Suprapubic skin (tissue), 4 donors: ENCODE measurements around the gene FRYL. TPM values are rescaled to one million over a fixed set of nuclear protein-coding genes. Genes with fewer than 3 reads are reported as not detected.
"Not testable (repeated sequence)": the region's sequence is repeated elsewhere in the genome, so short reads cannot be mapped to it uniquely, and the experiment has no call there.

Experiments used
- DNase-seq, 2 donors: peaks; one replicate each; pipeline ENCODE4 v3.0.0-alpha.2; 2019; ENCODE audit warnings: low spot score in 2 of 2
- H3K27ac ChIP-seq: fragments of 200-600 bp; sonication (generic); one replicate; pipeline ENCODE4 v1.5.1; 2019
- H3K27me3 ChIP-seq: fragments of 200-600 bp; sonication (generic); one replicate; pipeline ENCODE4 v1.5.1; 2019
- H3K36me3 ChIP-seq: fragments of 200-600 bp; sonication (generic); one replicate; pipeline ENCODE4 v1.5.1; 2019
- H3K4me1 ChIP-seq: fragments of 200-600 bp; sonication (generic); one replicate; pipeline ENCODE4 v1.5.1; 2019
- H3K4me3 ChIP-seq: fragments of 200-600 bp; sonication (generic); one replicate; pipeline ENCODE4 v1.5.1; 2019; ENCODE audit warnings: mild to moderate bottlenecking
- H3K9me3 ChIP-seq: fragments of 200-600 bp; sonication (generic); one replicate; pipeline ENCODE4 v1.5.1; 2019
- EP300 ChIP-seq: sonication (generic); formaldehyde crosslinking; IDR thresholded peaks from one replicate; pipeline ENCODE4 v1.6.1; 2017; ENCODE audit warnings: antibody characterized with exemption
- POLR2A ChIP-seq, 2 donors: fragments of 450-650 bp; IDR thresholded peaks; one replicate each; pipeline ENCODE4 v1.6.1; 2017; ENCODE audit warnings: antibody characterized with exemption in 2 of 2, mild to moderate bottlenecking in 2 of 2, moderate library complexity in 2 of 2
- POLR2AphosphoS5 ChIP-seq, 3 donors: sonication (generic); formaldehyde crosslinking; IDR thresholded peaks; one replicate each; pipeline ENCODE4 v1.6.1; 2017; ENCODE audit warnings: antibody characterized with exemption in 3 of 3
- WGBS: methylation state at CpG from one replicate; pipeline ENCODE4 v1.1.5; 2018; 5-methylcytosine and 5-hydroxymethylcytosine counted together
- total RNA-seq, 4 donors: library from RNA; depleted of rRNA; stranded (reverse); fragments of >200 nt; gene quantifications; one replicate each; pipeline ENCODE4 v1.1.0, GENCODE V29; 2016
- TF ChIP-seq, protein P1 (sequence below), 2 donors: fragments of 200-600 bp in 1 of 2; fragments of 450-650 bp in 1 of 2; sonication (generic) in 1 of 2; IDR thresholded peaks; one replicate each; pipeline ENCODE4 v1.5.1; 2016 to 2019; ENCODE audit warnings: antibody characterized with exemption in 2 of 2, mild to moderate bottlenecking in 1 of 2, moderate library complexity in 1 of 2

FRYL gene
- total RNA-seq, 4 donors from 2014 or later: 48.4 to 168 (median 73.5) TPM

DNA sequence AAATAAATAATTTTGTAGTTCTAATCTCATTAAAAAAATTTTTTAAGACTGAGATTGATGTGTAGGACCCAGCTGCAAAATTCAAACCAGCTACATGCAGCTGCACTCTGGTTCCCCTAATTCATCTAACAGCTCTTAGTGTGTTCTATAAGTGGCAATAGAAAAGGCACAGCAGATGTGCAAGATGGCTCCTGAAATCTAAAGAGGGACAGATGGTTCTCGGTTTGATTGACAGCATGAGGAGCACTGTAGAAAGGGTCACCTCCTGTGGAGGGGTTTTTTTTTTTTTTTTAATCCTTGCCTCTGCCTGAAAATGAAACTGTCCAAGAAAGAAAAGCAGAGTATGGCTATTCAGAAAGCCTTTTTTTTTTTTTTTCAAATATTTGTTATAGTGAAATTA is 33.9 kb upstream of the FRYL start:
- TF ChIP-seq POLR2A (IDR thresholded peaks at IDR 0.05): no peak
- TF ChIP-seq, protein P1, sequence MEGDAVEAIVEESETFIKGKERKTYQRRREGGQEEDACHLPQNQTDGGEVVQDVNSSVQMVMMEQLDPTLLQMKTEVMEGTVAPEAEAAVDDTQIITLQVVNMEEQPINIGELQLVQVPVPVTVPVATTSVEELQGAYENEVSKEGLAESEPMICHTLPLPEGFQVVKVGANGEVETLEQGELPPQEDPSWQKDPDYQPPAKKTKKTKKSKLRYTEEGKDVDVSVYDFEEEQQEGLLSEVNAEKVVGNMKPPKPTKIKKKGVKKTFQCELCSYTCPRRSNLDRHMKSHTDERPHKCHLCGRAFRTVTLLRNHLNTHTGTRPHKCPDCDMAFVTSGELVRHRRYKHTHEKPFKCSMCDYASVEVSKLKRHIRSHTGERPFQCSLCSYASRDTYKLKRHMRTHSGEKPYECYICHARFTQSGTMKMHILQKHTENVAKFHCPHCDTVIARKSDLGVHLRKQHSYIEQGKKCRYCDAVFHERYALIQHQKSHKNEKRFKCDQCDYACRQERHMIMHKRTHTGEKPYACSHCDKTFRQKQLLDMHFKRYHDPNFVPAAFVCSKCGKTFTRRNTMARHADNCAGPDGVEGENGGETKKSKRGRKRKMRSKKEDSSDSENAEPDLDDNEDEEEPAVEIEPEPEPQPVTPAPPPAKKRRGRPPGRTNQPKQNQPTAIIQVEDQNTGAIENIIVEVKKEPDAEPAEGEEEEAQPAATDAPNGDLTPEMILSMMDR (IDR thresholded peaks at IDR 0.05): no peak
- no peak for TF ChIP-seq POLR2AphosphoS5 (IDR thresholded peaks at IDR 0.05)
- TF ChIP-seq EP300: no peak
- WGBS: 58% methylated on average over 1 of the region's 1 CpG
- Histone ChIP-seq H3K9me3 (no peaks in the 10 kb centered on the region), H3K27ac (no peak overlapping the region), H3K36me3 (no peaks in the 10 kb centered on the region), H3K27me3 (no peaks in the 10 kb centered on the region), H3K4me1 (no peaks in the 10 kb centered on the region), H3K4me3 (no peak overlapping the region)
- DNase-seq: no peak

DNA sequence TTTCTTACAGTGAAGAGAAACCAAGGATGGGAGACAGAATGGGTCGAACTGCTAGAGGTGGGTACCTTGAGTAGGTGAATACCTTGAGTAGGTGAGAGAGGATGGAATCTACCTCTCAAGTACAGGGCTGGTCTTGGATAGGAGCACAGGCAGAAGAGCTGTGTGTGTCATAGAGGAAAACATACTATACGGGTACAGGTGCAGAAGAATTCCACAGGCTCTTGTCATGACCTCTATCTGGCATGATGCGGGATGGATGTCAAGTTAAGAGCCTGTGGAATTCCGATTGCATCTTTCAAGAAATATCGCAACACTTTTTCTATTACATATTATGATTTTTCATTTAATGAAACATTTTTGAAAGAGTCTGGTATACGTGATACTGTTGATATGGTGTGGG is 32.8 kb upstream of the FRYL start:
- 76% methylated on average over 6 of the region's 6 CpGs for WGBS
- no peaks in the 10 kb centered on the region for H3K36me3 ChIP-seq
- H3K27me3 ChIP-seq: no peaks in the 10 kb centered on the region
- H3K9me3 ChIP-seq: no peaks in the 10 kb centered on the region
- DNase-seq: no peak
- no peak overlapping the region for H3K27ac ChIP-seq
- no peak overlapping the region for H3K4me3 ChIP-seq
- TF ChIP-seq, protein P1 (IDR thresholded peaks at IDR 0.05): no peak
- TF ChIP-seq POLR2A (IDR thresholded peaks at IDR 0.05): no peak
- no peak for TF ChIP-seq POLR2AphosphoS5 (IDR thresholded peaks at IDR 0.05)
- TF ChIP-seq EP300: no peak
- H3K4me1 ChIP-seq: no peaks in the 10 kb centered on the region

DNA sequence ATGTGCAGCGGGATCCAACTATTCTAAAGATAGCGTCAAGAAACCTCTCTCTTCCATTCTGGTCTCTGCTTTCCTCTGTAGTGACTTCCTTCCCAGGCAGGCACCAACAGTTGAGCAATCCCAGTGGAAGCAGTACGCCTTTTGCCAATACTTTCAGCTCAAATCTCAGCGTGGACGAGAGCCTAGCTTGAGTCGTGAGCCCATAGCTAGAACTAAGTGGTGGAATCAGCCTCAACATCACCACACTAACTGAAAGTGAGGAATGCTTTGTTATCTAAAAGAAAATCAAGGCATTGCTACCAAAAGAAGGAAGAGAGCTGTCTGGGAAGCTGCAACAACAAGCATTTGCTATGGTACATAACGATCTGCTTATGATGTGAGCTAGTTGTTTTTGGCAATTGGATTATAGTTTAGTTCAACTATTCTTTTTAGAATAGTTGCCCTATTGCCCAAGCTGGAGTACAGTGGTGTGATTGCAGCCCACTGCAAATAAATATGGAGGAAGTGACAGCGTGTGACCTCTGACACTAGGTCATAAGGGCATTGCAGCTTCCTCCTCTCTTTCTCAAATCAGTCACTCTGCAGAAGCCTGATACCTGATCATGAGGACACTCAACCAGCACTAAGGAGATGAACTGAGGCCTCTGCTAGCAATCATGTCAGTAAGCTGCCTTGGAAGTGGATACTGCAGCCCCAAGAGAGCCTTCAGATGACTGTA is 24.7 kb upstream of the FRYL start:
- TF ChIP-seq POLR2A (IDR thresholded peaks at IDR 0.05) (no peak), EP300 (no peak), POLR2AphosphoS5 (IDR thresholded peaks at IDR 0.05) (no peak)
- TF ChIP-seq, protein P1 (IDR thresholded peaks at IDR 0.05): no peak
- 82% methylated on average over 8 of the region's 8 CpGs for WGBS
- Histone ChIP-seq H3K4me1 (peaks cover 8% of the 10 kb centered on the region), H3K9me3 (no peaks in the 10 kb centered on the region), H3K36me3 (no peaks in the 10 kb centered on the region), H3K27me3 (peaks cover 2% of the 10 kb centered on the region), H3K4me3 (no peak overlapping the region), H3K27ac (no peak overlapping the region)
- no peak for DNase-seq

DNA sequence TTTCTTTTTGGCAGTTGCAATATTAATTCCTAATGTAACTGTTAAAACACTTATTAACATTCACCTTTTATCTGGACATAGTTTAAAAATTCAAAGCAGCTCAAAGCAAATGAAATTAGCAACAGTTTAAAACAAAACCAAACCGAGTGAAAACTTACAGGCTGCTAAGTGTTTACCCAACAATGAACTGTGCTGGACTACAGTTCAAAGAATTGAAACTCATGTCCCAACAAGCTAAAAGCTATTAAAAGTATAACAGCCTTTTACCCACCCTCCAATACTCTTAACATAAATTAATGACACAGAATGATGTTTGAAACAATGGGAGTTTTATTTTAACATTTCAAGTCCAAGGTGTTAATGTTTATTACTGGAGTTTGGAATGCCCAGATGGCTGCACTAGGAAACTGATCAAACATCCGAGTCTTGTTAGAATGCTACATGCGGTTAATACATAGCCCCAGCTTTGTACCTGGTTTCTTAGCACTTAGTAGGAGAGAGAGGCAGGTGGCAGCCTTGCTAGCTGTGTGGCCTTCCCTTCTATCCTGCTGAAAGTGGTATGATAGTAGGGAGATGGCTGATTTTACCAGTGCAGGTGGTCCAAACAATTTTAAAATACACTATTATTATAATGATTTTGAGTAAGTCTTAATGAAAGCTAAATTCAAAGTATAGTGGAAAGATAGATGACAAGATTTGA is 21.1 kb upstream of the FRYL start:
- no peak overlapping the region for H3K27ac ChIP-seq

DNA sequence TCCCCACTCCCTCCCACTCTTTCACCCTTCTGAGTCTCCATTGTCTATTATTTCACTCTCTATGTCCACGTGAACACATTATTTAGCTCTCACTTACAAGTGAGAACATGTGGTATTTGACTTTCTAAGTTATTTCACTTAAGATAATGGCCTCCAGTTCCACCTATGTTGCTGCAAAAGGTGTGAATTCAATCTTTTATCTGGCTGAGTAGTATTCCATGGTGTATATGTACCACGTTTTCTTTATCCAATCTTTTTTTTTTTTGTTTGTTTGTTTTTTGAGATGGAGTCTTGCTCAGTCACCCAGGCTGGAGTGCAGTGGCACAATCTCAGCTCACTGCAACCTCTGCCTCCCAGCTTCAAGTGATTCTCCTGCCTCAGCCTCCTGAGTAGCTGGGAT is 20.1 kb upstream of the FRYL start:
- not testable (repeated sequence) for H3K27ac ChIP-seq, H3K4me1 ChIP-seq, H3K4me3 ChIP-seq, H3K27me3 ChIP-seq, DNase-seq, H3K36me3 ChIP-seq, H3K9me3 ChIP-seq
- 85% methylated on average over 2 of the region's 2 CpGs for WGBS

More for the DNA sequence above, 21.1 kb upstream of the FRYL start:
- Histone ChIP-seq H3K4me3 (no peak overlapping the region), H3K27me3 (peaks cover 2% of the 10 kb centered on the region), H3K9me3 (no peaks in the 10 kb centered on the region), H3K36me3 (no peaks in the 10 kb centered on the region), H3K4me1 (peaks cover 8% of the 10 kb centered on the region)
- no peak for TF ChIP-seq POLR2A (IDR thresholded peaks at IDR 0.05)
- TF ChIP-seq, protein P1 (IDR thresholded peaks at IDR 0.05): no peak
- no peak for TF ChIP-seq EP300
- TF ChIP-seq POLR2AphosphoS5 (IDR thresholded peaks at IDR 0.05): no peak
- WGBS: 55% methylated on average over 3 of the region's 3 CpGs
- DNase-seq: no peak
